Astrocyte (in vitro differentiated cells and primary cell): Measurements from ENCODE around the gene ESRP2. TPM values are rescaled to one million over a fixed set of nuclear protein-coding genes. Genes with fewer than 3 reads are reported as not detected.
A peak's percentile ranks its signal among the peaks of the same experiment; 100 is the strongest.

ENCODE experiments used
- DNase-seq: peaks from one replicate; pipeline ENCODE4 v3.0.0-alpha.2; 2010; ENCODE audit warnings: low read depth
- FAIRE-seq: peaks from 2 replicates; lab custom pipeline; 2011; peaks lifted over from hg19 to GRCh38; lab: Jason Lieb, UNC
- H2AFZ ChIP-seq: 2 replicates; pipeline ENCODE4 v1.6.0; 2012; ENCODE audit warnings: low read depth, low read length, inconsistent platforms
- H3K27ac ChIP-seq: 2 replicates; pipeline ENCODE4 v1.5.1; 2011; ENCODE audit warnings: low read depth, low read length, inconsistent platforms
- H3K27me3 ChIP-seq: 2 replicates; pipeline ENCODE4 v1.6.0; 2011; ENCODE audit warnings: low read length, inconsistent platforms; ENCODE audit not compliant: insufficient read depth
- H3K36me3 ChIP-seq: 2 replicates; pipeline ENCODE4 v1.5.1; 2011; ENCODE audit warnings: low read length, inconsistent platforms; ENCODE audit not compliant: insufficient read depth
- H3K4me1 ChIP-seq: 2 replicates; pipeline ENCODE4 v1.5.1; 2011; ENCODE audit warnings: low read length, inconsistent platforms; ENCODE audit not compliant: insufficient read depth
- H3K4me2 ChIP-seq: 2 replicates; pipeline ENCODE4 v1.6.0; 2012; ENCODE audit warnings: low read length, inconsistent platforms
- H3K4me3 ChIP-seq: 2 replicates; pipeline ENCODE4 v1.5.1; 2011; ENCODE audit warnings: low read depth, mild to moderate bottlenecking, low read length, inconsistent platforms; ENCODE audit not compliant: insufficient read depth
- H3K79me2 ChIP-seq: 2 replicates; pipeline ENCODE4 v1.6.0; 2012; ENCODE audit warnings: mild to moderate bottlenecking, low read length, inconsistent platforms; ENCODE audit not compliant: insufficient read depth
- H3K9ac ChIP-seq: 2 replicates; pipeline ENCODE4 v1.6.0; 2012; ENCODE audit warnings: mild to moderate bottlenecking, low read length, inconsistent platforms
- H3K9me3 ChIP-seq: 2 replicates; pipeline ENCODE4 v1.5.1; 2012; ENCODE audit warnings: low read depth, mild to moderate bottlenecking, low read length, inconsistent platforms; ENCODE audit not compliant: insufficient read depth
- H4K20me1 ChIP-seq: 2 replicates; pipeline ENCODE4 v1.6.0; 2012; ENCODE audit warnings: low read length, inconsistent platforms; ENCODE audit not compliant: insufficient read depth
- H3K27ac Mint-ChIP-seq: one replicate; pipeline ENCODE4 v1.8.0; 2021; ENCODE audit warnings: mild to moderate bottlenecking, mixed read lengths; ENCODE audit not compliant: unreplicated experiment
- H3K27me3 Mint-ChIP-seq: one replicate; pipeline ENCODE4 v1.8.0; 2021; ENCODE audit warnings: low read depth, mixed read lengths; ENCODE audit not compliant: unreplicated experiment
- H3K36me3 Mint-ChIP-seq: one replicate; pipeline ENCODE4 v1.8.0; 2021; ENCODE audit warnings: low read depth, mixed read lengths; ENCODE audit not compliant: unreplicated experiment
- H3K4me1 Mint-ChIP-seq: one replicate; pipeline ENCODE4 v1.8.0; 2021; ENCODE audit warnings: low read depth, mixed read lengths; ENCODE audit not compliant: unreplicated experiment
- H3K4me3 Mint-ChIP-seq: one replicate; pipeline ENCODE4 v1.8.0; 2021; ENCODE audit warnings: mild to moderate bottlenecking, moderate library complexity, mixed read lengths; ENCODE audit not compliant: unreplicated experiment
- H3K9me3 Mint-ChIP-seq: one replicate; pipeline ENCODE4 v1.8.0; 2021; ENCODE audit warnings: mild to moderate bottlenecking, mixed read lengths; ENCODE audit not compliant: unreplicated experiment
- CTCF ChIP-seq: IDR thresholded peaks from 2 replicates; pipeline ENCODE4 v1.5.1; 2011; ENCODE audit warnings: low read depth, mild to moderate bottlenecking, inconsistent platforms, low read length, moderate library complexity; ENCODE audit not compliant: insufficient read depth
- EZH2 ChIP-seq: IDR thresholded peaks from 2 replicates; pipeline ENCODE4 v1.6.1; 2012; ENCODE audit warnings: mild to moderate bottlenecking, low read length, inconsistent platforms; ENCODE audit not compliant: insufficient read depth
- total RNA-seq: library from RNA; stranded (reverse); gene quantifications from 2 replicates; pipeline ENCODE4 v1.2.1, GENCODE V29; 2021

ESRP2 gene
- total RNA-seq, 1 donor from 2014 or later = 5.1 TPM

- Histone ChIP-seq H3K4me2 (no peak overlapping the region), H3K4me3 (no peak overlapping the region), H3K79me2 (peaks cover under 1% of the 10 kb centered on the region), H3K36me3 (peaks cover 7% of the 10 kb centered on the region), H3K27ac (no peak overlapping the region), H3K9me3 (no peaks in the 10 kb centered on the region), H3K27me3 (no peaks in the 10 kb centered on the region), H3K9ac (peak overlapping the region; percentile 4), H4K20me1 (peaks cover 6% of the 10 kb centered on the region), H3K4me1 (peaks cover 10% of the 10 kb centered on the region), H2AFZ (no peak overlapping the region)
- no peak for TF ChIP-seq CTCF
- Mint-ChIP-seq H3K36me3 (peaks cover 8% of the 10 kb centered on the region), H3K9me3 (no peaks in the 10 kb centered on the region), H3K27me3 (no peaks in the 10 kb centered on the region), H3K4me1 (peaks cover 8% of the 10 kb centered on the region), H3K27ac (peak overlapping the region; percentile 43), H3K4me3 (peak overlapping the region; percentile 4)
- DNase-seq = peak; percentile 17
- no peak for FAIRE-seq
These were observed 22.2 kb upstream of the ESRP2 start for GRCh38 chr16:68257906-68258800.

DNA sequence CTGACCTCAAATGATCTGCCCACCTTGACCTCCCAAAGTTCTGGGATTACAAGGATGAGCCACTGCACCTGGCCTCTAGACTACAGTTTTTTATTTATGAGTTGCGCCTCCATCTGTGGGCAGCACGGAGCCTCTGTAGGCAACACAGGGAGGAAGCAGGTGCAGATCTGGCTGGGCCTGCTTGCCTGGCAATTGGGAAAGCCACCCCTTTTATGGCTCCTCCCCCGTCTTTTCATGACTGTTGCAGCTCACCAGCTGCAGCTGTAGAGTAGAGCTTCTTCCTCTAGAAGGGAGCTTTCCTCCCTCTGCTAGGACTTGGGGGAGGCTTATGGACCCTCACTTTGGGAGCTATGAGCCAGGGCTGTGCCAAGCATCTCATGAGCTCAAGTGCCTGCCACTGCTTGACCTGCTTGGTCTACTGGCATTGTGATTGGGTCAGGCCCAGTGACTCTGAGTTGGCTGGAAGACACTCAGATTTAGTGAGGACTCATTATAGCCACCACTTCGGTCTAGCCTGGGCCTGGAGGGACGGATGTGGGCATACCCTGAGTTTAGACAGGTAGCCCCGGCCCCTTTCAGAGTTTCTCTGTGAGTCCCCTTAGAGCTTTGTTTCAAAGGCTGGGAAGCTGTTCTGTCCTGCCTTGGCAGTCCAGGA is 21.5 kb upstream of the ESRP2 start:
- TF ChIP-seq EZH2 (no peak), CTCF (no peak)
- Mint-ChIP-seq H3K4me1 (peaks cover 8% of the 10 kb centered on the region), H3K4me3 (no peak overlapping the region), H3K27ac (no peak overlapping the region), H3K9me3 (no peaks in the 10 kb centered on the region), H3K36me3 (peaks cover 13% of the 10 kb centered on the region), H3K27me3 (no peaks in the 10 kb centered on the region)
- Histone ChIP-seq H3K27ac (no peak overlapping the region), H3K9ac (peak overlapping the region; percentile 4), H3K27me3 (no peaks in the 10 kb centered on the region), H3K4me2 (no peak overlapping the region), H3K36me3 (peaks cover 7% of the 10 kb centered on the region), H3K4me3 (no peak overlapping the region), H3K9me3 (no peaks in the 10 kb centered on the region), H2AFZ (no peak overlapping the region), H4K20me1 (peaks cover 6% of the 10 kb centered on the region), H3K79me2 (no peaks in the 10 kb centered on the region), H3K4me1 (peaks cover 10% of the 10 kb centered on the region)
- FAIRE-seq (no peak), DNase-seq (no peak)
